Measurements from ENCODE around the gene OLFM2.

DNA sequence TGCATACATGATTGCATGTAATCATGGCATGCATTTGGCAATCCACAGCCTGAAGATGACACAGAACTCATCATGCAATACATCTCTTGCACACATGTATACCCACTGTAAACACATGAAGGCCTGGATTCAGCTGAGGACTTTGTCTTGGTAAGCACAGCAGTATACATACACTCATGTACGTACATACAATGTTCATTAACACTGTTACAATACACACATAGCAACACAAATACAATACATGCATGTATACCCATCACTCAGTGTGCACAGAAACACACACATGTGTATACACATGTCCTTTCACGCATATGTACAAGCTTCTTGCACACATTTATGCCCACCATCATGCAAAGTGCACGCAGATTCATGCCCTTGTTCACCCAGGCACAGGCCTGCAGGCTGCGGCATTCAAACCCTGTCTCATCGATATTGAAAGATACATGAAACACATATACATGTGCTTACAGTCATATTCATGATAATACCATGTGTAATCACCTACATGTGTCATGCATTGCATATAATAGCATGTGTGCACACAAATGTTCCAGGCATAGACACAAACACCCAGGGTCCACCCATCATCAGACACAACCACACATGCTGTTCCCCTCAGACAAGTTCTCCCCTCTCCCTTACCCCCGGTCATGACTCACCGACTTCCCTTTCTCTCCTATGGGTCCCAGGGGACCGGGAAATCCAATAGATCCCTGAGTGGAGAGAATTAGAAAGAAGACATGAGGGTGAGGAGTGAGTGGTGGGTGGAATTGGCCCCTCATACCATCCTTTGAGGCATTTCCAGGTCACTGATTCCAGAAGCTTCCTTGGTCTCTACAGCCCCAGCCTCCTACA, 45.3 kb upstream of the OLFM2 start:
- no peak for TF ChIP-seq CTCF (IDR thresholded peaks at IDR 0.05)
- TF ChIP-seq POLR2A (IDR thresholded peaks at IDR 0.05), result no peak
